ENCODE measurements around the gene WSCD1. TPM values are rescaled to one million over a fixed set of nuclear protein-coding genes. Genes with fewer than 3 reads are reported as not detected.

Gene WSCD1
- polyA plus RNA-seq, 1 experiment, result 0.20 TPM

DNA sequence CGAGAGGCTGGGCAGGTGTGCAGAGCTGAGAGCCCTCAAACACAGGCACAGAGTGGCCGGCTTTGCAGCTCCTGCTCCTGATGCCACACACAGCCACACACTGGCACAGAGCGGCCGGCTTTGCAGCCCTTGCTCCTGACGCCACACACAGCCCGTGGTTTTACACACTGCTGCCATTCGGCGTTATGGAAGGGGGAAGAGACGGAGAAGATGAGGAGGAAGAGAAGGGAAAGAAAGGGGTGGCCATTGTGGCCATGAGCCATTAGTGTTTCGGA lies 26.8 kb downstream of the WSCD1 start:
- ChIA-PET POLR2A (no interaction called here), CTCF (no interaction called here)
- Histone ChIP-seq H3K4me3 (ENCODE audit: low read depth, low read length) (no peak overlapping the region), H3K9me3 (ENCODE audit: control insufficient read depth, insufficient read depth, low read length) (peaks cover 16% of the 10 kb centered on the region), H3K27me3 (ENCODE audit: control insufficient read depth, insufficient read depth, low read length) (no peaks in the 10 kb centered on the region), H3K27ac (ENCODE audit: low read depth, low read length) (no peak overlapping the region)
- TF ChIP-seq, protein P1, sequence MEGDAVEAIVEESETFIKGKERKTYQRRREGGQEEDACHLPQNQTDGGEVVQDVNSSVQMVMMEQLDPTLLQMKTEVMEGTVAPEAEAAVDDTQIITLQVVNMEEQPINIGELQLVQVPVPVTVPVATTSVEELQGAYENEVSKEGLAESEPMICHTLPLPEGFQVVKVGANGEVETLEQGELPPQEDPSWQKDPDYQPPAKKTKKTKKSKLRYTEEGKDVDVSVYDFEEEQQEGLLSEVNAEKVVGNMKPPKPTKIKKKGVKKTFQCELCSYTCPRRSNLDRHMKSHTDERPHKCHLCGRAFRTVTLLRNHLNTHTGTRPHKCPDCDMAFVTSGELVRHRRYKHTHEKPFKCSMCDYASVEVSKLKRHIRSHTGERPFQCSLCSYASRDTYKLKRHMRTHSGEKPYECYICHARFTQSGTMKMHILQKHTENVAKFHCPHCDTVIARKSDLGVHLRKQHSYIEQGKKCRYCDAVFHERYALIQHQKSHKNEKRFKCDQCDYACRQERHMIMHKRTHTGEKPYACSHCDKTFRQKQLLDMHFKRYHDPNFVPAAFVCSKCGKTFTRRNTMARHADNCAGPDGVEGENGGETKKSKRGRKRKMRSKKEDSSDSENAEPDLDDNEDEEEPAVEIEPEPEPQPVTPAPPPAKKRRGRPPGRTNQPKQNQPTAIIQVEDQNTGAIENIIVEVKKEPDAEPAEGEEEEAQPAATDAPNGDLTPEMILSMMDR (IDR thresholded peaks at IDR 0.05; ENCODE audit: low read depth, low read length), result no peak
- no peak for DNase-seq (ENCODE audit: low read depth, low spot score)

DNA sequence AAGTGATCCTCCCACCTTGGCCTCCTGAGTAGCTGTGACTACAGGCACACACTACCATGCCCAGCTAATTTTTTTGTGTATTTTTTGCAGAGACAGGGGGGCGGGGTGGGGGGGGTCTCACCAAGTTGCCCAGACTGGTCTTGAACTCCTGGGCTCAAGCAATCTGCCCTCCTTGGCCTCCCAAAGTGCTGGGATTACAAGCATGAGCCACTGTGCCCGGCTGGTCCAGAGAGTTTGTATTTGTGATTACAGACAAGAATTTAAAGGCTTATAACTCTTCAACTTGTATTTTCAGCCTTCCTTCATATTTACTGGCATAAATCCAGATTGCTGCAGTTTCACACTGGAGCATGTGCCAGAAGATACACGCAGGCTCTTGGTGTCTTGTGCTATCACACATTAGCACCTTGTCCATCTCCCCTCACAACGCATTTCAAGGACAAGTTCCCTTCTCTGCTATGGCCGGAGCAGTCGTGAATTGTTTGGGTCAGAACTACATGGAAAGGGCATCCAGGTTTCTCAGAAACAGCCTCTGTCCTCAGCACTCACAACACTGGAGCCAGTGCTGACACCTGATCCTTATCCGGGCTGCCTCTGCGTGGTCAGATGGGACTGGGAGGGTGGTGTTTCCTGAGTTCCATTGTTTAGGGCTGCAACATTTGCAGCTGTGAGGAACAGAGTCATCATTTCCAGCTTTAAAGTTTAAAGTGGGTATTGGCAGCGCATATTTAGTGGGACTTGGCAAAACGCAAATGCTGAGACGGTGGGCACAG lies 28.1 kb downstream of the WSCD1 start:
- Histone ChIP-seq H3K27ac (ENCODE audit: low read depth, low read length) (no peak overlapping the region), H3K4me3 (ENCODE audit: low read depth, low read length) (no peak overlapping the region), H3K27me3 (ENCODE audit: control insufficient read depth, insufficient read depth, low read length) (no peaks in the 10 kb centered on the region), H3K9me3 (ENCODE audit: control insufficient read depth, insufficient read depth, low read length) (peaks cover 16% of the 10 kb centered on the region)
- POLR2A ChIA-PET, result no interaction called here
- no peak for DNase-seq (ENCODE audit: low read depth, low spot score)
- CTCF ChIA-PET, result no interaction called here
- TF ChIP-seq, protein P1 (IDR thresholded peaks at IDR 0.05; ENCODE audit: low read depth, low read length), result no peak

DNA sequence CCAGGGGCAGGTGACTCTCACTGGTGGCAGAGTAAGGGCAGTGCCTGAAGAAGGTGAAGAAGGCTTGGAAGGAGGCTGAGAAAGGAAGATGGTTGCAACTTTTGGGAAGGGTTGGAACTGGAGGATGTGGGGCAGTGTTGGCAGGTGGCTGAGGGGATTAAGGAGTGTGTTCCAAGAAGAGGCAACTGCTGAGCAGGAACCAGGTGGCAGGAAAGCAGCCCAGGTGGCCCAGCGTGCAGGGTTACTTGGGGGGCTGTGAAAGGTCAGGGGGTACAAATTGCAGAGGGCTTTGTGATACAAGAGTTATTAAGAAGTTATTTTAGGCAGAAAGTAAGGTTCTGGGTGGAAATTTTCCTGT lies 28.6 kb downstream of the WSCD1 start:
- CTCF ChIA-PET, result no interaction called here
- Histone ChIP-seq H3K27me3 (ENCODE audit: control insufficient read depth, insufficient read depth, low read length) (no peaks in the 10 kb centered on the region), H3K9me3 (ENCODE audit: control insufficient read depth, insufficient read depth, low read length) (peaks cover 16% of the 10 kb centered on the region), H3K27ac (ENCODE audit: low read depth, low read length) (no peak overlapping the region), H3K4me3 (ENCODE audit: low read depth, low read length) (no peak overlapping the region)
- TF ChIP-seq, protein P1 (IDR thresholded peaks at IDR 0.05; ENCODE audit: low read depth, low read length), result no peak
- POLR2A ChIA-PET, result no interaction called here
- no peak for DNase-seq (ENCODE audit: low read depth, low spot score)

DNA sequence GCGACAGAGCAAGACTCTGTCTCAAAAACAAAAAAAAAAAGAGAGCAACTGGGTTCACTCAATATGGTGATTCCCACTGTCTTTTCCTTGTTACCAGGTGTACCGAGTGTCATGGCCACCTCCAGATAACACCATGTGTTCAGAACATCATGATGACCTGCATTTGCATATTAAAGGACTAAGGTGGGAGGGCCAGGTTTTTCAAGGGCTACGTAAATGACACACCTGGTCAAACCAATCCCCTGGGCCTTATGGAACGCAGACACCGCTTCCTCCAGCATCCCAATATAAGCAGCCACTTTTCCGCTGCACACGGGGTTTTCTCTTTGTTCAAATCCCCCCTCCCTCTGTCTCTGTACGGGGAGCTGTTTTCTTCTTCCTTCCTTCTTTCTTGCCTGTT lies 29.3 kb downstream of the WSCD1 start:
- ChIA-PET POLR2A (no interaction called here), CTCF (no interaction called here)
- TF ChIP-seq, protein P1 (IDR thresholded peaks at IDR 0.05; ENCODE audit: low read depth, low read length), result no peak
- Histone ChIP-seq H3K27me3 (ENCODE audit: control insufficient read depth, insufficient read depth, low read length) (no peaks in the 10 kb centered on the region), H3K4me3 (ENCODE audit: low read depth, low read length) (no peak overlapping the region), H3K9me3 (ENCODE audit: control insufficient read depth, insufficient read depth, low read length) (peaks cover 21% of the 10 kb centered on the region), H3K27ac (ENCODE audit: low read depth, low read length) (no peak overlapping the region)
- DNase-seq (ENCODE audit: low read depth, low spot score), result no peak

DNA sequence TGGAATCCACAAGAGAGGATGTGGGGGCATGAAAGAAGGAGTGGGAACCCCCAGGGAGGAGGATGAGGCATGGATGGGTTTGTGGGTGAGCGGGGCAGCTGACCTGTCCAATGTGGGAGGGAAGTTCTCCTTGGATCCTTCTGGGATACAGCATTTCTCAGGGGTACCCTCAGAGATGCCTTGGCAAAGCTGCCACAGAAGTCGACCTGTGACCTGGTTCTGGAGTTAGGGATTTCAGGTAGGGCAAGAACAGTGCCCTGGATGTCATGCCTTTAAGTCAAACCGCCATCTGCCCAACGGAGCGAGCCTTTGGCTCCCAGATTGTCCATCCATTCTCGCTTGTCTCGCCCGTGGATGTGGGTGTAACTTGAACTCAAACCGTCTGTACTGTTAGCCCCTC lies 30.0 kb downstream of the WSCD1 start:
- POLR2A ChIA-PET, result no interaction called here
- TF ChIP-seq, protein P1 (IDR thresholded peaks at IDR 0.05; ENCODE audit: low read depth, low read length), result no peak

More for the DNA sequence above, 30.0 kb downstream of the WSCD1 start:
- Histone ChIP-seq H3K27ac (ENCODE audit: low read depth, low read length) (no peak overlapping the region), H3K9me3 (ENCODE audit: control insufficient read depth, insufficient read depth, low read length) (peaks cover 23% of the 10 kb centered on the region), H3K4me3 (ENCODE audit: low read depth, low read length) (no peak overlapping the region), H3K27me3 (ENCODE audit: control insufficient read depth, insufficient read depth, low read length) (no peaks in the 10 kb centered on the region)
- CTCF ChIA-PET, result no interaction called here
- no peak for DNase-seq (ENCODE audit: low read depth, low spot score)
